PC-3 (cell line): Measurements from ENCODE around the gene TEX12. TPM values are rescaled to one million over a fixed set of nuclear protein-coding genes. Genes with fewer than 3 reads are reported as not detected.

Experiments used
- ATAC-seq: fragments of 200-7000 bp; cut with Tn5 transposase; 2 replicates; pipeline ENCODE4 v1.9.1; 2020; ENCODE audit warnings: mild to moderate bottlenecking, moderate library complexity
- BruUV-seq: library from RNA; stranded (reverse); fragments of 400-500 nt; replicated peaks from 2 replicates; lab custom pipeline; 2021; lab: Mats Ljungman, UMichigan
- CTCF ChIA-PET: fragments of 300-600 bp; sonication (Branson Sonifier 250); formaldehyde crosslinking; loops from one replicate; lab custom pipeline; 2022; ENCODE audit warnings: antibody characterized with exemption; lab: Charles Lee
- POLR2A ChIA-PET: fragments of 300-600 bp; sonication (Branson Sonifier 250); formaldehyde crosslinking; loops from one replicate; lab custom pipeline; 2022; ENCODE audit warnings: antibody characterized with exemption; ENCODE audit not compliant: unreplicated experiment; lab: Charles Lee
- DNase-seq: peaks from one replicate; pipeline ENCODE4 v3.0.0-alpha.2; 2015
- H2AFZ ChIP-seq: fragments of 300-600 bp; sonication (generic); 2 replicates; pipeline ENCODE4 v1.6.0; 2016; ENCODE audit warnings: antibody characterized with exemption, low read length
- H3F3A ChIP-seq: fragments of 300-600 bp; sonication (generic); one replicate; pipeline ENCODE4 v1.6.0; 2017; ENCODE audit warnings: antibody characterized with exemption, low read length, control low read depth, mild to moderate bottlenecking; ENCODE audit not compliant: unreplicated experiment
- H3K27ac ChIP-seq: fragments of 300-600 bp; sonication (generic); 2 replicates; pipeline ENCODE4 v1.5.1; 2016; ENCODE audit warnings: mild to moderate bottlenecking, low read length
- H3K27me3 ChIP-seq: fragments of 300-600 bp; sonication (generic); 2 replicates; pipeline ENCODE4 v1.6.1; 2016; ENCODE audit warnings: low read length, mixed read lengths
- H3K36me3 ChIP-seq: fragments of 300-600 bp; sonication (generic); 2 replicates; pipeline ENCODE4 v1.6.1; 2016; ENCODE audit warnings: low read depth, mixed run types, low read length, mixed read lengths
- H3K4me1 ChIP-seq: fragments of 300-600 bp; sonication (generic); 2 replicates; pipeline ENCODE4 v1.5.1; 2016; ENCODE audit warnings: low read length; ENCODE audit not compliant: insufficient read depth
- H3K4me2 ChIP-seq: fragments of 300-600 bp; sonication (generic); 2 replicates; pipeline ENCODE4 v1.6.0; 2016; ENCODE audit warnings: low read length
- H3K4me3 ChIP-seq: fragments of 300-600 bp; sonication (generic); 2 replicates; pipeline ENCODE4 v1.5.1; 2016; ENCODE audit warnings: mild to moderate bottlenecking, low read length, mixed read lengths
- H3K79me2 ChIP-seq: fragments of 300-600 bp; sonication (generic); 2 replicates; pipeline ENCODE4 v1.6.1; 2017; ENCODE audit warnings: low read length, mixed read lengths
- H3K9ac ChIP-seq: fragments of 300-600 bp; sonication (generic); 2 replicates; pipeline ENCODE4 v1.6.0; 2016; ENCODE audit warnings: mild to moderate bottlenecking, low read length
- H3K9me2 ChIP-seq: fragments of 300-600 bp; sonication (generic); replicated peaks from 2 replicates; pipeline ENCODE4 v1.6.1; 2016; ENCODE audit warnings: mixed run types, low read length, mixed read lengths
- H3K9me3 ChIP-seq: fragments of 300-600 bp; sonication (generic); 2 replicates; pipeline ENCODE4 v1.6.1; 2016; ENCODE audit warnings: low read length, mixed read lengths
- H4K20me1 ChIP-seq: fragments of 300-600 bp; sonication (generic); 2 replicates; pipeline ENCODE4 v1.6.1; 2016; ENCODE audit warnings: low read length, mixed read lengths
- EZH2 ChIP-seq: fragments of 300-600 bp; sonication (generic); IDR thresholded peaks from one replicate; pipeline ENCODE4 v1.6.1; 2017; ENCODE audit warnings: antibody characterized with exemption, mild to moderate bottlenecking, low read length; ENCODE audit not compliant: unreplicated experiment
- EZH2phosphoT487 ChIP-seq: fragments of 300-600 bp; sonication (generic); IDR thresholded peaks from 2 replicates; pipeline ENCODE4 v1.6.1; 2018; ENCODE audit warnings: mild to moderate bottlenecking, antibody characterized with exemption, low read length, borderline replicate concordance
- intact Hi-C: fragments of 100-400 bp; cut with micrococcal nuclease; formaldehyde crosslinking; loops from 2 replicates; pipeline ENCODE4 v1.9.0; 2023
- total RNA-seq: library from RNA; depleted of rRNA; stranded (reverse); fragments of >200 nt; gene quantifications from 2 replicates; pipeline ENCODE4 v1.2.3, GENCODE V29; 2014
- TF ChIP-seq, protein P1 (sequence below): fragments of 300-600 bp; sonication (generic); conservative IDR thresholded peaks from 2 replicates; pipeline ENCODE4 v1.5.1; 2017; ENCODE audit warnings: antibody characterized with exemption, low read depth, mild to moderate bottlenecking, low read length

TEX12 gene
- total RNA-seq, 1 experiment from 2014 or later, result not detected

- Histone ChIP-seq H3F3A (no peaks in the 10 kb centered on the region), H3K27me3 (no peaks in the 10 kb centered on the region), H3K4me2 (no peak overlapping the region), H3K9me2 (no peaks in the 10 kb centered on the region), H4K20me1 (no peaks in the 10 kb centered on the region), H3K4me3 (no peak overlapping the region), H3K4me1 (0 out of 2 replicates have a peak, but pooled peaks cover 5% of the 10 kb centered on the region), H3K79me2 (no peaks in the 10 kb centered on the region), H2AFZ (no peak overlapping the region), H3K9me3 (no peaks in the 10 kb centered on the region), H3K27ac (no peak overlapping the region), H3K9ac (no peak overlapping the region), H3K36me3 (no peaks in the 10 kb centered on the region)
- POLR2A ChIA-PET, result no interaction called here
- DNase-seq (no peak), ATAC-seq (no peak)
- CTCF ChIA-PET, result no interaction called here
- no TSS peak for BruUV-seq
- TF ChIP-seq EZH2phosphoT487, result no peak
- TF ChIP-seq EZH2, result no peak
- intact Hi-C loops, result no loop called here
Measured at GRCh38 chr11:112134473-112134872, 32.7 kb upstream of the TEX12 start.

DNA sequence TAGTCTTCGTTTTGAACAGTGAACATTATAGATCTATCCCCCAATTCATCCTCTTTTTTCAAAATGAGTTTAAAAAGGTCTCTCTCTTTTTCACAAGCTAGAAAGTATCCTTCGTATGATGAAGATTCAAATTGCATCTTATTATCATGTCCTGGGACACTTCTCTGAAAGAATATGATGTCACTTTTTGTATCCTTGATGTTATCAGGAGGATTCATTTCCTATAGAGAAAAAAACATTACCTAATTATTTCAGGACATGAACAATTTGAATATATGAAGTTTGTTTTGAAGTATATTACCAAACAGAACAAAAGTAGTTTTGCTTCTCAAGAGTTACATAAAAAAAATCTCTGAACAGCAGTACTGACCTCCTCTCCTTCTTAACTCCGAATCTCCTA lies 23.6 kb upstream of the TEX12 start:
- no peak overlapping the region for H3K4me3 ChIP-seq
- H3K9me3 ChIP-seq, result no peaks in the 10 kb centered on the region
- no peak overlapping the region for H3K9ac ChIP-seq
- no peaks in the 10 kb centered on the region for H3K4me1 ChIP-seq
- no peaks in the 10 kb centered on the region for H4K20me1 ChIP-seq
- H3K9me2 ChIP-seq, result no peaks in the 10 kb centered on the region
- no peak overlapping the region for H2AFZ ChIP-seq
- H3F3A ChIP-seq, result no peaks in the 10 kb centered on the region
- BruUV-seq, result no TSS peak
- ChIA-PET POLR2A (no interaction called here), CTCF (no interaction called here)
- no peak overlapping the region for H3K27ac ChIP-seq
- TF ChIP-seq EZH2phosphoT487 (no peak), EZH2 (no peak)
- TF ChIP-seq, protein P1, sequence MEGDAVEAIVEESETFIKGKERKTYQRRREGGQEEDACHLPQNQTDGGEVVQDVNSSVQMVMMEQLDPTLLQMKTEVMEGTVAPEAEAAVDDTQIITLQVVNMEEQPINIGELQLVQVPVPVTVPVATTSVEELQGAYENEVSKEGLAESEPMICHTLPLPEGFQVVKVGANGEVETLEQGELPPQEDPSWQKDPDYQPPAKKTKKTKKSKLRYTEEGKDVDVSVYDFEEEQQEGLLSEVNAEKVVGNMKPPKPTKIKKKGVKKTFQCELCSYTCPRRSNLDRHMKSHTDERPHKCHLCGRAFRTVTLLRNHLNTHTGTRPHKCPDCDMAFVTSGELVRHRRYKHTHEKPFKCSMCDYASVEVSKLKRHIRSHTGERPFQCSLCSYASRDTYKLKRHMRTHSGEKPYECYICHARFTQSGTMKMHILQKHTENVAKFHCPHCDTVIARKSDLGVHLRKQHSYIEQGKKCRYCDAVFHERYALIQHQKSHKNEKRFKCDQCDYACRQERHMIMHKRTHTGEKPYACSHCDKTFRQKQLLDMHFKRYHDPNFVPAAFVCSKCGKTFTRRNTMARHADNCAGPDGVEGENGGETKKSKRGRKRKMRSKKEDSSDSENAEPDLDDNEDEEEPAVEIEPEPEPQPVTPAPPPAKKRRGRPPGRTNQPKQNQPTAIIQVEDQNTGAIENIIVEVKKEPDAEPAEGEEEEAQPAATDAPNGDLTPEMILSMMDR, result no peak
- H3K36me3 ChIP-seq, result peaks cover 34% of the 10 kb centered on the region
- no peak for DNase-seq
- H3K27me3 ChIP-seq, result no peaks in the 10 kb centered on the region
- intact Hi-C loops, result no loop called here
- no peak overlapping the region for H3K4me2 ChIP-seq
- ATAC-seq, result no peak
- no peaks in the 10 kb centered on the region for H3K79me2 ChIP-seq

GRCh38 chr11:112150517-112150916 lies 16.7 kb upstream of the TEX12 start:
- Histone ChIP-seq H3F3A (no peaks in the 10 kb centered on the region), H2AFZ (no peak overlapping the region), H3K9me3 (no peaks in the 10 kb centered on the region), H3K9me2 (no peaks in the 10 kb centered on the region), H3K36me3 (peaks cover 44% of the 10 kb centered on the region), H3K79me2 (peaks cover 12% of the 10 kb centered on the region), H3K27me3 (no peaks in the 10 kb centered on the region), H4K20me1 (no peaks in the 10 kb centered on the region), H3K4me2 (no peak overlapping the region), H3K4me1 (peaks cover 2% of the 10 kb centered on the region), H3K4me3 (no peak overlapping the region), H3K9ac (no peak overlapping the region), H3K27ac (no peak overlapping the region)
- intact Hi-C loops, result no loop called here
- BruUV-seq, result no TSS peak
- ATAC-seq (no peak), DNase-seq (no peak)
- CTCF ChIA-PET, result no interaction called here
- TF ChIP-seq EZH2 (no peak), EZH2phosphoT487 (no peak)
- POLR2A ChIA-PET, result no interaction called here
